Measurements from ENCODE around the gene TOX3. TPM values are rescaled to one million over a fixed set of nuclear protein-coding genes. Genes with fewer than 3 reads are reported as not detected.
A peak's percentile ranks its signal among the peaks of the same experiment; 100 is the strongest.

The TOX3 gene
- total RNA-seq = 32.5 TPM

- no peak for DNase-seq (ENCODE audit: low spot score)
Measured at GRCh38 chr16:52547004-52547833, at the start of gene TOX3. Gene TOX3 (minus strand): TSS chr16:52547143. CDS start chr16:52546723, 420 bp downstream.

- DNase-seq (ENCODE audit: low spot score) = no peak
Measured at GRCh38 chr16:52592778-52593177, 45.8 kb upstream of the TOX3 start.

GRCh38 chr16:52591934-52592592 is 45.1 kb upstream of the TOX3 start:
- no peak for DNase-seq (ENCODE audit: low spot score)

- DNase-seq (ENCODE audit: low spot score) = no peak
Measured at GRCh38 chr16:52591471-52591870, 44.5 kb upstream of the TOX3 start.

- no peak for DNase-seq (ENCODE audit: low spot score)
Measured at GRCh38 chr16:52586159-52586558, 39.2 kb upstream of the TOX3 start.

GRCh38 chr16:52584354-52585320 is 37.7 kb upstream of the TOX3 start:
- DNase-seq (ENCODE audit: low spot score) = no peak

GRCh38 chr16:52581530-52581929 is 34.6 kb upstream of the TOX3 start:
- DNase-seq (ENCODE audit: low spot score) = no peak

GRCh38 chr16:52580488-52580887 is 33.5 kb upstream of the TOX3 start:
- no peak for DNase-seq (ENCODE audit: low spot score)

- DNase-seq (ENCODE audit: low spot score) = no peak
Measured at GRCh38 chr16:52578829-52579498, 32.0 kb upstream of the TOX3 start.

- DNase-seq (ENCODE audit: low spot score) = no peak
Measured at GRCh38 chr16:52578007-52578828, 31.3 kb upstream of the TOX3 start.

GRCh38 chr16:52577130-52577706 is 30.3 kb upstream of the TOX3 start:
- no peak for DNase-seq (ENCODE audit: low spot score)

- DNase-seq (ENCODE audit: low spot score) = peak; percentile 50
Measured at GRCh38 chr16:52573365-52574299, 26.7 kb upstream of the TOX3 start.

GRCh38 chr16:52572656-52573055 is 25.7 kb upstream of the TOX3 start:
- DNase-seq (ENCODE audit: low spot score) = no peak

GRCh38 chr16:52570495-52571091 is 23.6 kb upstream of the TOX3 start:
- no peak for DNase-seq (ENCODE audit: low spot score)

- DNase-seq (ENCODE audit: low spot score) = no peak
Measured at GRCh38 chr16:52569701-52570100, 22.8 kb upstream of the TOX3 start.

GRCh38 chr16:52568983-52569690 is 22.2 kb upstream of the TOX3 start:
- no peak for DNase-seq (ENCODE audit: low spot score)

- no peak for DNase-seq (ENCODE audit: low spot score)
Measured at GRCh38 chr16:52568495-52568894, 21.6 kb upstream of the TOX3 start.

GRCh38 chr16:52567193-52567592 is 20.2 kb upstream of the TOX3 start:
- no peak for DNase-seq (ENCODE audit: low spot score)
